Vagina (tissue), 2 donors: ENCODE results near the gene PCK1.

Experiments
- POLR2A ChIP-seq, 2 donors: fragments of 450-650 bp; IDR thresholded peaks; one replicate each; pipeline ENCODE4 v1.6.1; 2017; ENCODE audit warnings: antibody characterized with exemption in 2 of 2, mild to moderate bottlenecking in 2 of 2, moderate library complexity in 2 of 2
- TF ChIP-seq, protein P1 (sequence below), 3 experiments: fragments of 450-650 bp in 2 of 3; fragments of 200-600 bp in 1 of 3; sonication (generic) in 1 of 3; IDR thresholded peaks; one replicate each; pipeline ENCODE4 v1.5.1; 2017 to 2019; ENCODE audit warnings: antibody characterized with exemption in 3 of 3, mild to moderate bottlenecking in 2 of 3, moderate library complexity in 2 of 3

- TF ChIP-seq, protein P1, sequence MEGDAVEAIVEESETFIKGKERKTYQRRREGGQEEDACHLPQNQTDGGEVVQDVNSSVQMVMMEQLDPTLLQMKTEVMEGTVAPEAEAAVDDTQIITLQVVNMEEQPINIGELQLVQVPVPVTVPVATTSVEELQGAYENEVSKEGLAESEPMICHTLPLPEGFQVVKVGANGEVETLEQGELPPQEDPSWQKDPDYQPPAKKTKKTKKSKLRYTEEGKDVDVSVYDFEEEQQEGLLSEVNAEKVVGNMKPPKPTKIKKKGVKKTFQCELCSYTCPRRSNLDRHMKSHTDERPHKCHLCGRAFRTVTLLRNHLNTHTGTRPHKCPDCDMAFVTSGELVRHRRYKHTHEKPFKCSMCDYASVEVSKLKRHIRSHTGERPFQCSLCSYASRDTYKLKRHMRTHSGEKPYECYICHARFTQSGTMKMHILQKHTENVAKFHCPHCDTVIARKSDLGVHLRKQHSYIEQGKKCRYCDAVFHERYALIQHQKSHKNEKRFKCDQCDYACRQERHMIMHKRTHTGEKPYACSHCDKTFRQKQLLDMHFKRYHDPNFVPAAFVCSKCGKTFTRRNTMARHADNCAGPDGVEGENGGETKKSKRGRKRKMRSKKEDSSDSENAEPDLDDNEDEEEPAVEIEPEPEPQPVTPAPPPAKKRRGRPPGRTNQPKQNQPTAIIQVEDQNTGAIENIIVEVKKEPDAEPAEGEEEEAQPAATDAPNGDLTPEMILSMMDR (IDR thresholded peaks at IDR 0.05), result no peak
- no peak for TF ChIP-seq POLR2A (IDR thresholded peaks at IDR 0.05)
Observed at GRCh38 chr20:57601737-57602136, 40.8 kb downstream of the PCK1 start.
